ENCODE results near the gene DHRS4. TPM values are rescaled to one million over a fixed set of nuclear protein-coding genes. Genes with fewer than 3 reads are reported as not detected.

The DHRS4 gene
- total RNA-seq, 1 donor from 2014 or later, result 21.2 TPM

Other genes starting within 250 kb of the DHRS4 start
- gene DHRS4L2, start 35.2 kb downstream of the DHRS4 start, total RNA-seq, result 30.3 TPM
- 1.3 TPM for gene CARMIL3, start 98.2 kb downstream of the DHRS4 start, total RNA-seq
- gene CPNE6, start 117.8 kb downstream of the DHRS4 start, total RNA-seq, result 1.5 TPM
- gene PCK2, start 140.5 kb downstream of the DHRS4 start, total RNA-seq, result 116 TPM
- gene DCAF11, start 161.0 kb downstream of the DHRS4 start, total RNA-seq, result 65.7 TPM
- gene NRL, start 161.2 kb downstream of the DHRS4 start, total RNA-seq, result 3.9 TPM
- 0.55 TPM for gene FITM1, start 176.9 kb downstream of the DHRS4 start, total RNA-seq
- 227 TPM for gene PSME1, start 182.4 kb downstream of the DHRS4 start, total RNA-seq
- 25.7 TPM for gene EMC9, start 187.8 kb downstream of the DHRS4 start, total RNA-seq
- 213 TPM for gene PSME2, start 192.8 kb downstream of the DHRS4 start, total RNA-seq
- 86.6 TPM for gene RNF31, start 193.7 kb downstream of the DHRS4 start, total RNA-seq
- 101 TPM for gene IRF9, start 207.5 kb downstream of the DHRS4 start, total RNA-seq
- gene REC8, start 218.3 kb downstream of the DHRS4 start, total RNA-seq, result 12.6 TPM
- 69.1 TPM for gene IPO4, start 235.0 kb downstream of the DHRS4 start, total RNA-seq
- gene TM9SF1, start 241.7 kb downstream of the DHRS4 start, total RNA-seq, result 42.9 TPM